GM12892 (cell line): ENCODE measurements around the gene NHS.

Experiments
- POLR2A ChIP-seq: IDR thresholded peaks from 2 replicates; pipeline ENCODE4 v1.6.1; 2011; ENCODE audit warnings: low read depth, low read length, control low read depth
- POLR2AphosphoS5 ChIP-seq: IDR thresholded peaks from 2 replicates; pipeline ENCODE4 v1.6.1; 2011; ENCODE audit warnings: low read depth, low read length, control low read depth
- TAF1 ChIP-seq: IDR thresholded peaks from 2 replicates; pipeline ENCODE4 v1.6.1; 2011; ENCODE audit warnings: low read depth, mild to moderate bottlenecking, control low read depth, low read length, borderline replicate concordance

GRCh38 chrX:17602245-17602644, 227.2 kb downstream of the NHS start:
- TF ChIP-seq POLR2A, result no peak
- no peak for TF ChIP-seq POLR2AphosphoS5
- TF ChIP-seq TAF1, result no peak
